Stimulated activated CD4-positive, alpha-beta T cell treated with anti-CD3 and anti-CD28 coated beads, TNF-alpha, amount 100 ng/mL, for 1 hour (primary cell): ENCODE measurements around the gene NPFFR1.
"Not testable (repeated sequence)": the region's sequence is repeated elsewhere in the genome, so short reads cannot be mapped to it uniquely, and the experiment has no call there.

ENCODE experiments used
- DNase-seq, 3 donors: peaks; one replicate each; pipeline ENCODE4 v3.0.0-alpha.2; 2020; ENCODE audit warnings: low read depth in 3 of 3, low spot score in 1 of 3

Gene NPFFR1

GRCh38 chr10:70223728-70224127 is 60.1 kb downstream of the NPFFR1 start:
- no peak for DNase-seq

GRCh38 chr10:70222811-70223447 is 60.9 kb downstream of the NPFFR1 start:
- not testable (repeated sequence) for DNase-seq

DNA sequence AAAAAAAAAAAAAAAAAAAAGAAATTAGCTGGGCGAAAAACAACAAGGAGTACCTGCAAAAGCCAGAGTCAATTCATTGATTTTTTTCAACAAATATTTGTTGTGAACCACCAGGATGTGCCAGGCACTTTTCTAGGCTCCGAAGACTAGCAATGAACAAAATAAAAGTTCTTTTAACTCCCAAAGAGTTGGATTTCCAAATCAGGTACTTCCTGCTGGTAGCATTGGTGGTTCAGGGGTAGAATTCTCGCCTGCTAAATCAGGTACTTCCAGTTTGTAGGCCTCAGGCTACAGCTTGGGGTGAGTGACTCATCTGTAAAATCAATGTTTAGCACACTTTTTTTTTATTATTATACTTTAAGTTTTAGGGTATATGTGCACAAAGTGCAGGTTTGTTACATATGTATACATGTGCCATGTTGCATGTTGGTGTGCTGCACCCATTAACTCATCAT is 61.4 kb downstream of the NPFFR1 start:
- no peak for DNase-seq

- DNase-seq: no peak
Observed at GRCh38 chr10:70221030-70221429, 62.8 kb downstream of the NPFFR1 start.

DNA sequence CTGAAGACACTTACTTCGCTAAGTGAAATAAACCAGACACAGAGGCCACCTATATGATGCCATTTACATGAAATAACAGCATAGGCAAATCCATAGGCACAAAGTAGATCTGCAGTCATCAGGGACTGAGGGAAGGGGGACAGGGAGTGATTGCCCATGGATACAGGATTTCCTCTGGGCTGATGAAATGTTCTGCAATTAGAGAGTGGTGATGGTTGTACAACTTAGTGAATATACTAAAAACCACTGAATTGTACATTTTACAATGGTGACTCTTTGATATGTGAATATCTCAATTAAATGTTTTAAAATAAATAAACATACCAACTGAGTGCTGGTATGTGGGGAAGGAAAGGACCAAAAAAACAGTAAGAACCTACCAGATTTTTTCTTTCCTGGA is 70.9 kb downstream of the NPFFR1 start:
- DNase-seq: no peak

DNA sequence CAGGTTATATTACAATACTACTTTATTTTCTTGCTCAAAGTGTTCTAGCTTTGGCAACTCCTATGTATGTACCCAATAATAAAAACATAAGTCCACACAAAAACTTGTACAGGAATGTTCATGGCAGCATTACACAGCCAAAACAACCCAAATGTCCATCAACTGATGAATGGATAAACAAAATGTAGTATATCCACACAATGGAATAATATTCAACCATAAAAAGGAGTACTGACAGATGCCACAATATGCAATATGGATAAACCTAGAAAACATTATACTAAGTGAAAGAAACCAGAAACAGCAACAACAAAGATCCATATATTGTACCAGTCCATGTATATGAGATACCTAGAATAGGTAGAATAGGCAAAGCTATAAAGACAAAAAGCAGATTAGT is 71.5 kb downstream of the NPFFR1 start:
- DNase-seq: no peak

GRCh38 chr10:70206762-70207161 is 77.0 kb downstream of the NPFFR1 start:
- no peak for DNase-seq

DNA sequence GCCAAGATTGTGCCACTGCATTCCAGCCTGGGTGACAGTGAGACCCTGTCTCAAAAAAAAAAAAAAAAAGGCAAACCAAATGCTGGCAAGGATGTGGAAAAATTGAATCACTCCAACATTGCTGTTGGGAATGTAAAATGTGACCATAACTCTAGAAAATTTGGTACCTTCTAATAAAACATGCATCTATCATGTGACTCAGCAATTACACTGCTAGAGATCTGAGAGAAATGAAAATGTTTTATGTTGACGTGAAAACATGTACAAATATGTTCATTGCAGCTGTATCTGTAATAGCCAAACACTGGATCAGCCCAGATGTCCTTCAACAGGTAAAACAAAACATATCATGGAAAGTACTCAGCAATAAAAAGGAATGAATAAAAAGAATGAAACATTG is 82.7 kb downstream of the NPFFR1 start:
- no peak for DNase-seq

GRCh38 chr10:70198696-70199466 is 84.9 kb downstream of the NPFFR1 start:
- no peak for DNase-seq
